SK-MEL-5 (cell line): ENCODE results near the gene CEP295NL. TPM values are rescaled to one million over a fixed set of nuclear protein-coding genes. Genes with fewer than 3 reads are reported as not detected.

Experiments used
- DNase-seq: peaks from one replicate; pipeline ENCODE4 v3.0.0-alpha.2; 2016; ENCODE audit warnings: low read depth, low spot score
- in situ Hi-C: cut with HindIII; loops from 2 replicates; pipeline ENCODE4 v1.10.0; 2016; ENCODE audit warnings: low sequenced_read_pairs, high pct_unique_total_duplicates, low pct_unique_long_range_greater_than_20kb
- total RNA-seq: library from RNA; depleted of rRNA; stranded (reverse); fragments of >200 nt; shearing (Covaris generic); gene quantifications from 2 replicates; pipeline ENCODE4 v1.2.3, GENCODE V29; 2014

CEP295NL gene
- total RNA-seq, 1 experiment from 2014 or later: 0.74 TPM

DNA sequence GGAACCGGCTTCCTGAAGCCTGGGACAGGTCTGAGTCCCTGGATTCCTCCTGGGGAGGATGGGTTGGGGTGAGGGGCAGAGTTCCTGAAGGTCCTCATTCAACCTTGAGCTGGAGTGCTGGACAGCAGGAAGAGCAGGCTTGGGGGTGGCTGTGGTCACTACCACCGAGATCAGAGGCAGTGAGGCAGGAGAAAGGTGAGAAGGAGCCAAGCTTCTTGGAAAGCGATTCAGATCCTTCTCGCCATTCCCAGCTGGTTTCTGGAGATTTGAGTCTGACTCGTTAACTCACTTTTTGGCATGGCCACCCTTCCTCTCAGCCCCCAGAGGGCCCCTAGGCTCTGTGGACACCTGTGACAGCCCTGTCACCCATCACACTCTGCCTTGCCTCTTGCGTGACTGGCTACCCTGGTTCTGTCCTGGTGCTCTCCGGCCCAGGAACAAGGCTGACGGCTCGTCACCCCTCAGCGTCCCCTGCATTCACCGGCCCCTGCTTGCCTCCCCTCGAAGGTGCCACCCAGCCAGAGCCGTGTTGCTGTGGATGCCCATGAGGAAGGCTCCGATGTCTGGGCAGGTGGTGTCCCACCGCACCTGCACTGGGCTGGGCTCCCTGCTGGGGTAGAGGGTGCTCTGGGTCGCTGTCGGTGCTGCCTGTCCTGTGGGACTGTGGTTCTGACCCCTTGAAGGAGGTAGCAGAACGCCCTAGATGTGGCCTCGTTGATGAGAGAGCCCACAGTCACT is 31.8 kb upstream of the CEP295NL start:
- in situ Hi-C loops: no loop called here
- no peak for DNase-seq

DNA sequence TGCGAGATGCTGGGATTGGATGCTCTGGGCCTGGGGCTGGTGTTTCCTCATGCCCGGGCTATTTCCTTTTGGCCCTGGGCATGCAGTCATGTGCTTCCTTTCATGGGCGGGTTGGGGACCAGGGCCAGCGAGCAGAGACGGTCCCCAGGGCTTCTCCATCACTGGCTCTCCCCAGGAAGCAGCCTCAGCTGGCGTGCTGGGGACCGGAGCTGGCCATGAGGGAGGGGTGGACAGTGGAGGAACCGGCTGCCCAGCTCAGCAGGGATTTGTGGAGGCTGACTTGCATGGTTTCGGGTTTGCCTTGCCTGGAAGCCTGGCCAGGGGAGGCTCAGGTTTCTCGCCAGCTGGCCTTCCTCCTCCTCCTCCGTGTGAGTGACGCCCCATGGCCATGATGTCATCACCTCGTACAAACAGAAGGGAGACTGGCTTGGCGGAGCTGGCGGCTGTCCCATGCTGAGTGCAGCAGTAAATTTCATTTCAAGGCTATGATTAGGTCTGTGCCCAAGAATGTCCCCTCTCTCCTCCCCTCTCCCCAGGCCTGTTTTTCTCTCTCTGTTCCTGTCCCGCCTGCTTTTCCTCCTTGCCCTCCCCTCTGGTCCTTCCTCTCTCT is 31.1 kb upstream of the CEP295NL start:
- no peak for DNase-seq
- in situ Hi-C loops: no loop called here

DNA sequence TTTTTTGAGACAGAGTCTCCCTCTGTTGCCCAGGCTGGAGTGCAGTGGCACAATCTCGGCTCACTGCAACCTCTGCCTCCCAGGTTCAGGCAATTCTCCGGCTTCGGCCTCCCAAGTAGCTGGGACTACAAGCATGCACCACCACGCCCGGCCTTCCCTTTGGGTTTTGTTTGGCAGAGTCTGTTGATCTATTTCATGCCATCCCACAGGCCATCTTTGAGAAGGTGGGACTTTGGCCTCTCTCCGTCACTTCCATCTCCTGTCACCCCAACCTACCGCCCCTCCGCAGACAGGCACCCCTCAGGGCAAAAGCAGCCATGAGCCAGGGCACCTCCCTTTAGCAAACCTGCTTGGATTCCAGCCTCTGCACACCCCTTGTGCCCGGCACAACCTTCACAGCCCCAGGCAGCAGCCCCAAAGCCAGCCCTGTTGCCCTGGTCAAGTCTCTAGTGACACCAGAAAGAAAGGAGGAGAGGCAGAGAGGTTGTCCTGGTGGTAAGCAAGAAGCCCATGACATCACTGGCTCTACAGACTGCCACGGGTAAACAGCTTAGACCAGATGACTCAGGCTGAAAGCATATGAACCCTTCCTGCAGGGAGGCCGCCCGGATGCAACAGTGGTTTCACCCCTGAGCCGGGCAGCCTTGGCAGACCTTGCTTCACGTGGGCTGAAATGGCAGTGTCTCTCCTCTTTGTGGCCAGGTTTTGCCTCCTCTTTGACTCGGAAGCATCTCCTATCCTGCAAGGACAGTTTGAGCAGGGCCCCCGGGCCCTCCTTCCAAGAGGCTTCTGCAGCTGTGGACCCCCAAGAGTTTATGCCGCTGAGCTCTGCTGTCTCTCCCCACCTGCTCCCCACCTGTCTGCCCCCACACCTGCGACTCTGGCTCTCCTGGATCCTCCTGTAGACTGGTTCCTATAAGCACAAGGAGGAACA is 30.3 kb upstream of the CEP295NL start:
- DNase-seq: peak; percentile 76
- in situ Hi-C loops: no loop called here

DNA sequence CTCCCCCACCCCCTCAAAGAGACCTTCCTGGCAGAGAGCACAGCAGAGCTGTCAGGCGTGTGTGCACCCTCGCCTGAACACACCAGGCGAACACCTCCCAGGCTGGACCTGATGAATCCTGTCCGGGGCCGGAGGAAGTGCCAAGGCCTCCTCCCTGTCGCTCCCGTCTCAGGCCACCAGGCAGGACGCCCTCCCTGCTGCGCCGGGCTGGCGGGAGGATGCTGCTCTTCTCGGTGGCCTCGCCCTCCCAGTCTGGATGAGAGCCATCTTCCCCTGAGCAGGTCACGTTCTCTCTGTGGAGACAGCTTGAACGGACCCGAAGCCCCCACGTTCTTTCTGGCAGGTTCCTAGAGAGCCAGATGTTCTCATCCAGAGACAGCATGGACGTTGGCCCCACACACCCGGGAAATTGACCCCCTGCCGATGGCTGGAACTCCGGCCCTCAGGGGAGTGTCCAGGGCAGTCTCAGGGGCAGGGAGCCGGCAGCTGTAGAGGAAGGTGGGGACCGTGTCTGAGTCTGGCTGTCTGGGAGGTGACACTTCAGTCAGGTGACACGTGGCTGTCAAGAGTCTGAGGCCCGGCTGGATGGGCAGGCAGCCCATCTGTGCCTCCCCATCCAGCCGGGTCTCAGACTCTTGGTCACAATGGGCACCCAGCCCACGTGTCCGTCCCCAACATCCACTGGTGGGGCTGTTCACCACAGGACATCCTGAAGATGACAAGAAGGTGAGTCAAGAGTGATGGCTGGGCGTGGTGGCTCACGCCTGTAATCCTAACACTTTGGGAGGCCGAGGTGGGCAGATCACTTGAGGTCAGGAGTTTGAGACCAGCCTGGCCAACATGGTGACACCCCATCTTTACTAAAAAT is 27.1 kb upstream of the CEP295NL start:
- DNase-seq: no peak
- in situ Hi-C loops: no loop called here

DNA sequence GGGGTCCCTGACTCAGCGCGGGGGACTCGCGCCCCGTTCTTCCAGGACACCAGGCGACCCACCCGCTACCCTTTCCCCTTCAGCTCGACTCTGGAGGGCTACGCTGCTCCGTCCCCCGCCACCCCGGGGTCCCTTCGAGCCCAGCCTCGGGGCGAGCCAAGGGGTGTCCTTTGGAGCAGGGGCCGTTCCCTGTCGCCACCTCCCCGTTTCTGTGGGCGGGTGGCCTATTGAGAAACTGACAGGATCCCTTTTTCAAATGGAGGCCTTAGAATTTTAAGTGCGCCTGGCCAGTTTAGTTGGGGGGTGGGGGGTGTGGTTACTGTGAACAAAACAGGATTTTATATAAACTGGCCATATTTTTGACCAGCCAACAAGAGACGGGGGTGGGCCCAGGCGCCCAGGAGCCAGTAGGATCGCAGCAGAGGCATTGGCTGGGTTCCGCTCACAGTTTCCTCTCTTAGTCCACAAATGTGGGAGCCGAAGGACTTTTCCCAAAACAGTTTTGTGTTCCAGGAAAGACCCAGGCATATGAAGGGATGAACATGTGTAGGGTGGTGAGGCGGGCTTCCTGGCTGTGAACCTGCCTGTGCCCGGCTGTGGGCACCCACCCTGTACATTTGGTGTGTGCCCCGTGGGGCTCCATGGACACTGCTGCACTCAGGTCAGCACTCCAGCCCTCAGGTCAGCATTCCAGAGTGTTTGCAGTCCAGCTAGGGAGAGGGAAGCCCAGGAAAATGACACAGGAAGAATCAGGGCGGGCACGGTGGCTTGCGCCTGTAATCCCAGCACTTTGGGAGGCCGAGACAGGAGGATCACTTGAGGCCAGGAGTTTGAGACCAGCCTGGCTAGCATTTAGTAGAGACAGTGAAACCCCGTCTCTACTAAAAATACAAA is 22.9 kb upstream of the CEP295NL start:
- peak; percentile 71 for DNase-seq
- in situ Hi-C loops: no loop called here

DNA sequence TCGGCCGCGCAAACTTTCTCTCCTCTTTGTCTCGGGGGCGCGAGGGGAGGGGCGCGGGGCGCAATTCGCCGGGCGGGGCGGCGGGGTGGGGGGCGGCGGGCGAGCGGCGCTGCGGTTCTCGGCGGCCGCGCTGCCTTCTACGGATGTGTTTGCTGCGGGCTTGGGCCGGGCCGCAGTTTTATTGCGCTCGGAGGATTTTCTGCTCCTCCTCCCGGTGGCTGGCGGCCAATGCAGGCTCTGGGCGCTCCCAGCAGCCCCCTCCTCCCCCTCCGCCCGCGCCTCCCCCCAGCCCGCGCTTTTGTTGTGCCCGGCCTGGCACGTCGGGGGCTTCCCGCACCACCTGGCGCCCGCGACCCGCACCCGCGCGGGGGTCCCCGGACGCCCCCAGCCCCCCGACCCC is 22.2 kb upstream of the CEP295NL start, which contains the start of gene TIMP2:
Gene TIMP2 (minus strand): TSS at position 154 of the 400 bp plus-strand sequence. CDS start 299 bp downstream, outside the sequence.
- peak; percentile 94 for DNase-seq
- in situ Hi-C loops: no loop called here

DNA sequence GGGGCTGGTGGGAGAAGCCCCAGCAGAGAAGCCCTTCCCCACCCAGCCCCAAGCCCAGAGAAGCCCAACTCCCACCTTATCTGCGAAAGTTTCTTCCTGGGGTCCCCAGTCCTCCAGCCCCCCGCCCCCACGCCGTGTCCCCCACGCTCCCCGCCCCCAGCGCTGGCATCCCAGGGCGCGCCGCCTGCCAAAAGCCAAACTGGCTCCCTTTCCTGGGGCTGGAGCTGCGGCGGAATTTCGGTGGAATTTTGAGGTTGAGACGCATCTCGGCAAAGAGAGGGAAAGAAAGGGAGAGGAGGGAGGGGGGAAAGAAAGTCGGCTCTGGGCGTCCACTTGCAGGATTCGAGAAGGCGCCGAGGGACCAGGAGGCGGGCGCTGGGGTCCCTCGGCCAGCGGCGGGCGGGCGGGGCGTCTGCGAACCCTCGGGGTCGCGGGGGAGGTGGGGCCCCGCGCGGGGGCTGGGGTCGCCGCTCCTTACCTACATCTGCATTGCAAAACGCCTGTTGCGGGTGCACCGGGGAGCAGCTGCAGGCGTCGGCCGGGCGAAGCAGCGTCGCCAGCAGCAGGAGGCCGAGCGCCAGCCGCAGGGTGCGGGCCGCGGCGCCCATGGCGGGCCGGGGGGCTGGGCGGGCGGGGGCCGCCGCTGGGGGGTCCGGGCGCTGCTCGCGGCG is 21.6 kb upstream of the CEP295NL start:
- DNase-seq: no peak
- in situ Hi-C loops: no loop called here

DNA sequence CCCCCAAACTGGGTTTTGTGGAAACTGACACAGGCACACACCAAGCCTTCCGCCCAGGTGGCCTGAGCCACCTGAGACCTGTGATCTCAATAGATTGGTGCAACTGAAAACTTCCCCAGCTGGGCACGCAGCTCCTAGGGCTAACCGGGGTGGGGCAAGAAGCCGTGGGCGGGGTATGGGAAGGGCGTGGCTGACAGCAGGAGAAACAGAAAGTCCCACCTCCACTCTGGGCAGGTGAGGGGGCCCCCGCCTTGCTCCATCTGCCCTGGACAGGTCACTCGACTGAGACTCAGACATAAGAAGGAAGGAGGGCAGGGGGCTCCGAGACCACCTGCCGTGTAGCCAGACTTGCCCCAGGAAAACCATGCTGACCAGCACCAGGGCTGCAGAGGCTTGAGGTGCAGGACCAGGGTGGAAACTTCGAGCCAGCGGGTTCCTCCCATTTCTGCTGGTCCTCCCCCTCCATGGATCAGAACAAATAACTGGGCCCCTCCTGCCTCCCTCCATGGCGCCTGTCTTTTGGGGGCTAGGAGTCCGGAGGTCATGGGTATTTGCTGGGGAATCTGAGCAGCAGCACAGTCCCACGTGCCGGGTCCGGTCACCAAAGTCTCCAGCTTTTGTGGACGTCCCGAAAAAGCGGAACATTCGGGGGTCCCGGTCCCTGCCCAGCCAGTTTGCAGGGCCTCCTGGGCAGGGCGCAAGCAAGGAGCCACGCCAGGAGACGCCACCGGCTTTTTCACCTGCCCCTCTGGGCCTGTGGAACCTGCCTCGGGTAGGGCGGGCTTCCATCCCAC is 20.9 kb upstream of the CEP295NL start:
- DNase-seq: peak; percentile 77
- in situ Hi-C loops: no loop called here

DNA sequence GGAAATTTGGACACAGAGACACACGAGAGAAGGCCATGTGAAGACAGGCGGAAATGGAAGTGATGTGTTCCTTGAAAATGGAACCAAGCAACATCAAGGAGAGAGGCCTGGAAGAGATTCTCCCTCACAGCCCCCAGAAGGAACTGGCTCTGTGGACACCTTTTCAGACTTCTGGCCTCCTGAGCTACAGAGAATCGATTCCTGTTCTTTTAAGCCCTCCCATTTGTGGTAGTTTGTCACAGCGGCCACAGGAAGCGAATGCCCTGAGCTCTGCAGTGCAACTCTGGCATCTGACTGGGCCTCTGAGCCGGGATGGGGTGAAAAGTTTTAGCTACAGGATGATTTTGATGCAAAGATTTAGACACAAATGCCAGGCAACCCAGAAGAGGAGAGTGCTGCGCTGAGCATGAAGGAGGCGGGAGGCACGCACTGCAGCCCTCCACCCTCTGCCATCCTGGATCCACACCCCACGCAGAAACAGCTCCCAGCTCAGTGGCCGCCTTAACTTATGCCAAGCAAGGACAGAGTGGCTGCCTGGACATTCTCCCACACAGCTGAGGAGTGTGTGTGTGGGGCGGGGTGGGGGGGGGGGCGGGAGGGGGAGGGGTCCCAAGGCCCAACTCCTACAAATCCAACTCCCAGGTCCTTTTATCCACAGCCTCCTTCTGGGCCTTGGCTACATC is 20.0 kb upstream of the CEP295NL start:
- in situ Hi-C loops: no loop called here
- no peak for DNase-seq

DNA sequence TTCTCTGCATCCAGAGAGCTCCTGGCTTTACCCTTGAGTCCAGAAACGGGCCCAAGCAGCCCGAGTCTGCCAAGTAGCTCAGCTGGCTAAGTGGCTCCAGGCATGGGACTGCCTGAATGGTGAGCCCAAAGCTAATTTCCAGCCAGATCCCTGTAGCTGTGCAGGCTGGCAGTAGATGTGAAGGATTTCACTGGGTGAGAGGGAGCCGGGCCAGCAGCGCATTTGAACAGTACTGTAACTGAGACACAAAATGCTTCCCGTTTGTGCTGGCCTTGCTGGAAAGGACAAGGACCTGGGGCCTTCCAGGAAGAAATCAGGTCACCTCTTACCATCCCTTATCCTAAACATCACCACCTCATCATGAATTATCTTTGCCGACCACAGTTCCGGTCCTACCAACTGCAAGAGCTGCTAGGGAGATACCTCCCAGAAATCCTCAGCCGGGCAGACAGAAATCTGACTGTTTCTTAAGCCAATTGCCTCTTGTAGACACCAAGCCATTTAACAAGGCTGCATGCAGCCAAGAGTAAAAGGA is 18.5 kb upstream of the CEP295NL start:
- in situ Hi-C loops: no loop called here
- DNase-seq: no peak

DNA sequence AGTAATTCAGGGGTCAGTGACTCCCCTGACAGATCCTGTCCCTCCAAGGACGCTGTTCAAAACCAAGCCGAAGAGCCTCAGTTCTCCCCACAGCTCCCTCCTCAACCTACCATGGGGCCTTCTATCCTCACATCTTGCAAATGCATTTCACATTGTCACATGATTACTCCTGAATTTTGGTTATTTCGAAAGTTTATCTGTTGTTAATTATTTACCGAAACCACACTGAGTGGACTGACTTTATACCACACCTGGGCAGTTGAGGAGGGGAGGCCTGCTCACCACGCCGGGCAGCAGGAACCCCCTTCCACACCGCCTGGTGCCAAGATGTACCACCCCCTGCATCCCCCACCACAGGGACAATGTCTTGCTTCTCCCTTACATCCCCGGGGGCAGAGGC is 17.5 kb upstream of the CEP295NL start:
- in situ Hi-C loops: no loop called here
- no peak for DNase-seq

DNA sequence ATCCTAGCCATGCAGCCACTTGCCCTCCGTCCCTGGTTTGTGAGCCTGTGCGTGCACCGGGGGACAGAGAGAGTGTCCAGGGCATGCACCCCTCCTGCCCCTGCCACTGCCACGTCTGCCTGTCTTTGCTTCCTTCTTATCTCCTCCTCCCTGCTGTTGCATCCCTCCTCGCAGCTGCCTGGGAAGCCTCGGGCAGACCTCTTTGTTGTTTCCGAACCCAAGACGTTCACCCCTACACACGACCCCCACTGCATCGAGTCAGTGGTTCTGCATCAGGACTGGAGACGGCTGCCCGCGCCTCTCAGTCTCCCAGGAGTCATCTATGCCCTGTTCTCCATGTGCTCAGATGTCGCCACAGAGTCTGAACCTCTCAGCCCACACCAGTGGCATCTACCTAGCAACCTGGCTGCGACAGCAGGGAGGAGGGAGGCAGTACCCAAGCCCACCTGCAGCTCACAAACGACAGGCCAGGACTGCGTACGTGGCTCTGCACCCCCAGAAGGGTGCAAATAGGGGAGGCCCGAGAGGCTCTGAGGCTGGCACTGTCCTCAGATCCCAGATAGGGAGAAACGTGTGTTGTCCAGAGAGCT is 17.0 kb upstream of the CEP295NL start:
- DNase-seq: no peak
- in situ Hi-C loops: no loop called here

DNA sequence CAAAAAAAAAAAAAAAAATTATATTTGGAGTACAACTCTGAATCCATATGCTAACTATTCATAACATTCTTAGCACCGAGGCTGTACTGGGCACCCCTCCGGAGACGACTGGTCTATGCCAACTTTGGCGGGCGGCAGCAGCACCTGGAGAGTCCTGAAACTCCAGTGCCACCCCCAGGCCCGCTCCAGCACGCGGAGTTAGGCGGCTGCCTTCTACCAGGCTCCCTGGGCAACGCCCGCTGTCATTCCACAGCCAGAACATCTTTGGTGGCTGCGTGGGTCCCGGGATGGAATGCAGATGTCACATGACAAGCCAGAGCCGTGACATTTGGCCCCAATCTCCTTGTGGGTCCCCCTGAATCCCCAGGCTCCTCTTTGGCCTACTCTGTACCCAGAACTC is 16.0 kb upstream of the CEP295NL start:
- DNase-seq: no peak
- in situ Hi-C loops: no loop called here
